22Rv1 (cell line): ENCODE results near the gene ENTREP3.
"Not testable (repeated sequence)": the region's sequence is repeated elsewhere in the genome, so short reads cannot be mapped to it uniquely, and the experiment has no call there.

Source experiments
- H3K27ac ChIP-seq: fragments of 450-650 bp; 2 replicates; pipeline ENCODE4 v1.5.1; 2017
- CTCF ChIP-seq: fragments of 450-650 bp; IDR thresholded peaks from 2 replicates; pipeline ENCODE4 v1.5.1; 2017; ENCODE audit warnings: mild to moderate bottlenecking
- ZFX ChIP-seq: fragments of 450-650 bp; IDR thresholded peaks from 2 replicates; pipeline ENCODE4 v1.6.1; 2017; ENCODE audit warnings: antibody characterized with exemption, borderline replicate concordance

ENTREP3 gene

GRCh38 chr1:155241069-155241679, 14.1 kb downstream of the ENTREP3 start:
- TF ChIP-seq ZFX (no peak), CTCF (no peak)
- peak overlapping the region; percentile 95 for H3K27ac ChIP-seq

- peak overlapping the region; percentile 43; the same call in 1 of the 2 replicates for H3K27ac ChIP-seq
- TF ChIP-seq CTCF (no peak), ZFX (no peak)
Measured at GRCh38 chr1:155236451-155236850, 18.8 kb downstream of the ENTREP3 start.

- H3K27ac ChIP-seq = not testable (repeated sequence)
Measured at GRCh38 chr1:155235375-155235774, 19.9 kb downstream of the ENTREP3 start.

GRCh38 chr1:155233502-155233901, 21.8 kb downstream of the ENTREP3 start:
- peak overlapping the region; percentile 74 for H3K27ac ChIP-seq

GRCh38 chr1:155232001-155232978, 23.0 kb downstream of the ENTREP3 start:
- H3K27ac ChIP-seq = peak overlapping the region; percentile 74

- H3K27ac ChIP-seq = not testable (repeated sequence)
Measured at GRCh38 chr1:155231302-155231701, 24.0 kb downstream of the ENTREP3 start.

- no peak for TF ChIP-seq ZFX
- TF ChIP-seq CTCF = no peak
- peak overlapping the region; percentile 99 for H3K27ac ChIP-seq
Measured at GRCh38 chr1:155228096-155228427, 27.2 kb downstream of the ENTREP3 start.

GRCh38 chr1:155227261-155228095, 27.8 kb downstream of the ENTREP3 start:
- peak overlapping the region; percentile 99 for H3K27ac ChIP-seq
- TF ChIP-seq ZFX (no peak), CTCF (no peak)

- peak overlapping the region; percentile 99 for H3K27ac ChIP-seq
- no peak for TF ChIP-seq ZFX
- TF ChIP-seq CTCF = peak; percentile 66
Measured at GRCh38 chr1:155226910-155227260, 28.4 kb downstream of the ENTREP3 start.
